Activated CD4-positive, alpha-beta T cell treated with anti-CD3 and anti-CD28 coated beads, Interleukin-2, amount 50 U/mL, for 24 hours (primary cell): ENCODE measurements around the gene CSRNP3.

Experiments
- DNase-seq, 2 donors: peaks; one replicate each; pipeline ENCODE4 v3.0.0-alpha.2; 2020; ENCODE audit warnings: low read depth in 1 of 2, low spot score in 1 of 2

The CSRNP3 gene, protein sequence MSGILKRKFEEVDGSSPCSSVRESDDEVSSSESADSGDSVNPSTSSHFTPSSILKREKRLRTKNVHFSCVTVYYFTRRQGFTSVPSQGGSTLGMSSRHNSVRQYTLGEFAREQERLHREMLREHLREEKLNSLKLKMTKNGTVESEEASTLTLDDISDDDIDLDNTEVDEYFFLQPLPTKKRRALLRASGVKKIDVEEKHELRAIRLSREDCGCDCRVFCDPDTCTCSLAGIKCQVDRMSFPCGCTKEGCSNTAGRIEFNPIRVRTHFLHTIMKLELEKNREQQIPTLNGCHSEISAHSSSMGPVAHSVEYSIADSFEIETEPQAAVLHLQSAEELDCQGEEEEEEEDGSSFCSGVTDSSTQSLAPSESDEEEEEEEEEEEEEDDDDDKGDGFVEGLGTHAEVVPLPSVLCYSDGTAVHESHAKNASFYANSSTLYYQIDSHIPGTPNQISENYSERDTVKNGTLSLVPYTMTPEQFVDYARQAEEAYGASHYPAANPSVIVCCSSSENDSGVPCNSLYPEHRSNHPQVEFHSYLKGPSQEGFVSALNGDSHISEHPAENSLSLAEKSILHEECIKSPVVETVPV

DNA sequence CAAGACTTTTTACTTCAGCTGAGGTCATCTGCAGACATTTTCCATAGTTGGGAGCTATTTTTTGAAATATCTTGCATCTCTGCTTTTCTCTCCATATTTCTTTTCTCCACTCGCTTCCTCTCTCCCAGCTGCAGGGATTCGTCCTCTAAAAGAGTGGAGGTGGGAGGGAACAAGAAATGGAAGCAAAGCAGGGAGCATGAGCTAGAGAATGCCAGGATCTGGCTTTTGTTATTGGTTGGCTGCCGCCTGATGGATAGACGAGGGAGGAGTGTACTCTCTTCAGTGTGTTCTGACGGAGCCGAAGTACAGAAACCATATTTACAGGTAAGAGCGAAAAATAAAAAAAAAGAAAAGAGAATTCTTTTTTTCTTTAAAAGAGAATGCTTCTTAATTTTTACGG lies at the start of gene CSRNP3:
TSS of gene CSRNP3 (plus strand) at position 282 of the 400 bp plus-strand sequence. CDS start 125,368 bp downstream, outside the sequence.
- DNase-seq: no peak

- no peak for DNase-seq
These were observed 49.3 kb upstream of the CSRNP3 start for GRCh38 chr2:165420231-165420630.

GRCh38 chr2:165423081-165423480 lies 46.4 kb upstream of the CSRNP3 start:
- DNase-seq: no peak

DNA sequence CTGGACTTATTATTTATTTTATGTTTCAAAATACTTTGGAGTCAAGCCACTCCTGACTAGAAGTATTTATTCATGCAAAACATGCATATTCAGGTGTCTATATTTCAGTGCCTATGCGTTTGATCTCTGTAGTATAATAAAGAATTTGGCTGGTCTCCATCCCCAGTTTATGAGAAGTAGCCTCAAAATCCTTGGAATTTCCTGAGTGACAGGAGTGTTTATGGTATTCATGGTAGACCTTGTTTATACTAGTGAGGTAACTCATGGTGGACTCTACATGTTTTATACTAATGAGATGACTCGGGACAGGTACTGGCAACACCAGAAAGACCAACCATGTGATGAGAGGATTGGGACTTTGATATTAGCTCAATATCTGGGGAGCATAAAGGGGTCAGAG lies 43.9 kb upstream of the CSRNP3 start:
- DNase-seq: no peak

DNA sequence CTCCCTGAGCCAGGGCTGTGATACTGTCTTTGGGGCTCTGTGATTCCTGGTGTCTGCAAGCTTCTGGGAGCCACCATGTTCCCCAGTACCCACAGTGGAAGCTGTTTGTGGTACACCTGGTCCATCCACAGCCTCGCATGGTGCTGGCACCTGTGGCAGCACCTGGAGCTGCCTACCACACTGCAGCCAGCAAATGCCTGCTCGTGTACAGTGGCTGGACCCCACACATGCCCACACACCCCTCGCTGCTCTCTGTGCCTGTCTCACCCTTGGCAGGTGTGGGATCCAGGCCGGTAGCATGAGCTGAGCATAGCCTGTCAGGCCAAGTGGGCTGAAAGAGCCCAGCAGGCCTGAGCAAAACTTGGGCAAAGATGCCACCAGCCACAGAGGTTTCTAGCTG lies 41.8 kb upstream of the CSRNP3 start:
- no peak for DNase-seq

DNA sequence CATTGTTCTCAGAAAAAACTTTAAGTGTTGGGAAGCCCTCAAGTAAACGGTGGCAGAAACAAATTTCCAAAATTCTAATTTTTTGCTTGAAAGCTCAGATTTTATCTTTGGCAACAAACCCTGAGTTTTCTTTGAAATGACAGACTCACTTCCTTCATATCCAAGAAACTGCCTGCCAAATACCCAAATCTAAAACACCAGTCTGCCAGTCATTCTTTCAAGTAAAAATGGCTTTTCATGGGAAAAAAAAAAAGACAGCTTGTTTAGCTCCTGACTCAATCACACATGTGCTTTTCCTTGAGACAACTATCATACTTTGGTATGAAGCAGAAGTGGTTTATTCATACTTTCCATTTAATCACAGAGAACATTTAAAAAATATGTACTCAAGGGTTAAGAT lies 40.6 kb upstream of the CSRNP3 start:
- DNase-seq: no peak

- DNase-seq: no peak
These were observed 38.5 kb upstream of the CSRNP3 start for GRCh38 chr2:165431014-165431413.

DNA sequence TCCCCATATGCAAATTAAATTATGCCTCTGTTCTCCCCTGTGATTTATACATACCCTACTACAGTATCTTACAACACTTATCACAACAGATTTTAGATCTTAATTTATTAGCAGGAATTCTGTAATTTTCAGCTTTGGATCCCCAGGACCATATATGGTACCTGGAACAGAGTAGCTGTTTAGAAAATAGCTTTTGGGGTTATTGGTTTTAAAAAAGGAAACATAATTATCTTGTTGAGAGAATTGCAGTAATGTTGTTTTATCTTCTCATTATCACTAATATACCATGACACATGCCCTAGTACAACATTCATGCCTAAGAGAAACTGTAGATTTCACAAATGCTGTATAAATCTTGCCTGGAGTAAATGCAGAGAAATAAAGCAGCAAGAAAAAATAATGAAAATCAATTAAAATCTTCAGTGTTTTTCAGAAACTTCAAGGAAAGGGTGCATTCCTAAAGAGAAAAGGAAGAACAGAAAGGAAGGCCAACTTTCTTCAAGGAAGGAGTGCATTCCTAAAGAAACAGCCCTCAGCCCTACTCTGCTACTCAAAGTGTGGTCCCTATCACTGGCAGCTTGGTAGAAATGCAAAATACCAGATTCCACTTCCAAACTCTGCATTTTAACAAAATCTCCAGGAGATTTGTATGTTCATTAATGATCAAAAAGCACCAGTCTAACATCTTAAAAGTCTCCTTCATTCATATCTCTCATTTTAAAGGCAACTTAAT lies 37.1 kb upstream of the CSRNP3 start:
- DNase-seq: no peak

DNA sequence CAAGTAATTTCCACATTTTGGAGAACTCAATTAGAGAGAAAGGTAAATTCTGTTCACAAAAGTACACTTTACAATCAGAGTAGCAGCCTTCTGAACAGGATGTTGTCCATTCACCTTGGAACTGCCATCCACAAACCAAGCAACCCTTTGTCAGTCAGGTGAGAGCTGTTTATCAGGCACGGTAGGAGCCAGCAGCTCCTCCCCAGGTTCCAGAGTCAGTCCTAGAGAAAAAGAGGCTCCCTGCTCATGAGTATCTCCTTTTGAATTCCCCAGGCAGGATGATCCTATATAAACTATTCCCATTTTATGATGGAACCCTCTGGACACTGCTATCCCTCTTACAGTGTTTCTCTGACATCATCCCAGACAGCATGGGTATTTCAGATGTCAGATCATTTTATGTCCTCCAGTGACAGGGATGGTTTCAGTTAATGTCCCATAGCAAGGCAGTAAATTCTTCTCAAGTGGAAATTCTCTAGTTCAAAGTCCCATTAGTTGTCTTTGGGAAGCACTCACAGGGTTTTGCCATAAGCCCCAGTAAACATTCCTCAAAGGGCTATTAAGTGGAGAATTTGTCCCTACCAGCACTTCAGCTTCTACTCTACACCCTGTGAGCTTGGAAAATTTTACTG lies 34.5 kb upstream of the CSRNP3 start:
- DNase-seq: no peak

DNA sequence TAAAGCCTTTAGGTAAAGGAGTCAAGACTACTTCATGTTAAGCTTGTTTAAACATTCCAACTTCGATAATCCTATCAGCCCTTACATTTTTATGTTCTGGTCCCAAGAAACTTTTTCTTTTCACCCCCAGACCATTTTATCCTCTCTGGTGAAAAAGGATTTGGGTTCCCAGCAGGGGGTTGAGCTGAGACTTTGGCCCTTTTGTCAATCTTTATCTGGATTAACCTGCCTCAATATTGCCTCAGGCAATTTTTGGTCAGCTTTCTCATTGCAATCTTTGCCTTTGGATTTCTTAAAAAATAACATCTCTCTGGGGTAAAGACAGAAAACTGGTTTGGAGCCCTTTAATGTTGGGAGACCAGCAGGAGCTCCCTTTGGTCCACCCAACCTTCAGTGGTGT lies 33.9 kb upstream of the CSRNP3 start:
- DNase-seq: no peak

DNA sequence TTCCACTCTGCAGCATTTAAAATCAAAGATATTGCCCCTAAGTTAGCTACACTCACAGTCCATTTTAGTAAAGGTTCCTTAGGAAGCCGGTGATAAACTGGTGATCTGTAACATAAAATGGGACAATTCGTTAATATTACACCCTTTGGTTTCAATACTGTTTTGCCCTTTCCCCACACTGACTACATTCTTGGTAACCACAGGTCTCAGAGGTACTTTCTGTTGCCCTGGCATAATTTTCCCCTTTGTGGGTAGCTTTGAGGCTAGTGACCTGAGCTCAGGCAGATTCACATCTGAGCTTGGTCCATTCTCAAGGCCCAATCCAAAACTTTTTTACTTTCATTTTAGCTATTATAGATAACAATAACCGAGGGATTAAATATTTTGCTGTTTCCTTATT lies 32.9 kb upstream of the CSRNP3 start:
- no peak for DNase-seq

- no peak for DNase-seq
These were observed 29.1 kb upstream of the CSRNP3 start for GRCh38 chr2:165440367-165440766.

DNA sequence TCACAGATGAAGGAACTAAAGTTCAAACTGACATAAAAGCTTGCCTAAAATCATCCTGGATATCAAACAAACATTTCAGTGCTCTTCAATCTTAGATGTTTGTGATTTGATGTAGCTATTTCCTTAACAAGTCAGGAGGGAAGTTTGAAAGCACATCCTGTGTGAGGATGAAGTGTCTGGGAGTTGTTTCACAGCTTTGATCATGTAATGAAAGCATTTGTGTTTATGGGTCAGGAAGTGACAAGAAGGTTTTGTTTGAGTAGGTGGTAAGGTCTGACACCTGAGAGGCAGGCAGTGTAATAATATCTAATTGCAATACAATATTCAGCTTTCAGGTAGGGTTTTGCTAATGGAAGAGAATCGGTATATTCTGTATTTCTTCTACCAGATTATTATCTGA lies 26.0 kb upstream of the CSRNP3 start:
- DNase-seq: no peak

- DNase-seq: no peak
These were observed 21.1 kb upstream of the CSRNP3 start for GRCh38 chr2:165448406-165448805.

DNA sequence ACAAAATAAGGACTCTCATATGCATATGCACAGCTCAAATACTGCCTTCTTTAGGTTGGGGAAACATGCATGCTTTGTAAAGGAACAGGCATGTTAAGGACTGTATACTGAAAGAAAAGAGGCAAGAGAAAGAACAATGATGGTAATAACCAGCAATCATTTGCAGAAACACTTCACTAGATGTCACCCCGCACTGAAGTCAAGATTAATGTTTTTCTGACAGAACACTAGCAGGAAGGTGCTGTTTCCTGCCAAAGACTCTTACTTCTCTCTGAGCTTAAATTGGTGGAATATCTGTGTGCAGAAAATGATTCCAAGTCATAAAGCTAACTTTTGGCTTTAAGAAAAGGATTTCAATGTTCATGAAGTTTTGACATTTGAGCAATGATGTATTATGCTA lies 19.3 kb upstream of the CSRNP3 start:
- DNase-seq: no peak

DNA sequence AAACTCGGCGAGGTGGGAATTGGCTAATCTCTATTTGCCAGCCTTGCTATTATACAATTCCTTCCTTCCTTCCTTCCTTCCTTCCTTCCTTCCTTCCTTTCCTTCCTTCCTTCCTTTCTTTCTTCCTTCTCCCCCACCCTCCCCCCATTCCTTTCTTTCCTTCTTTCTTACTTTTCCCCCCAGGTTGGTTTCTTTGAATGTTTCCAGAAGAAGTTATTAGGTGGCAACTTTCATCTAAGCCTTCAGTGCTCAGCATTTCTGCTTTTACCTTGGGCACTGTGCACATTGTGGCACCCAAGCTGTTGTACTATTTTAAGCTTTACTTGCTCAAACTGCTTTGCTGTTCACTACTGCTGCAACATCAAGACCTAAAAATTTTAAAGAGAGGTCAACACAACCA lies 17.2 kb upstream of the CSRNP3 start:
- DNase-seq: no peak

DNA sequence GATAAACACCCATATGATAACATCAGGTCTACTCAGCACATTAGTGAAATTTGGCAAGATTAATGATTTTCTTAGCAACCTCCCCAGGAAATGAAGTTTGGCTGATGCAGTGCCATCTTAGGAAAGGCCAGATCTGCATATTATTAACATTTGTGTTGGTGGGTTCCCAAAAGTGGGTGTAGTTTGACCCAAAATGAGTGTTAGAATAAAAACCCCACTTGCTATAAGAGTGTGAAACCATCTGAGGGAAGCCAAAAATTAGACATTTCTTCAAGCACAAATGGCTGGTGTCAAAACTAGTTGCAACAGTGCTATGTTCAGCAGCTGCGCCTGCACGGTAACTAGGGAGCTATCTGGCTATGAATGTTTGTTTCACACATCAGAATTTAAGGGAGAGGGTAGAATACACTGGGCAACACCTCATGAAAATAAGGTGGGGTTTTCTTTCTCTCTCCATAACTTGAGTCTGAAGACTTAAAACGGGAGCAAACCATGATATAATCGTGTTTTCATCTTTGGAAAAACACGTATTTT lies 15.9 kb upstream of the CSRNP3 start:
- DNase-seq: no peak

GRCh38 chr2:165454905-165455304 lies 14.6 kb upstream of the CSRNP3 start:
- DNase-seq: no peak

GRCh38 chr2:165456027-165456426 lies 13.5 kb upstream of the CSRNP3 start:
- DNase-seq: no peak

GRCh38 chr2:165462443-165462842 lies 7.1 kb upstream of the CSRNP3 start:
- DNase-seq: no peak

DNA sequence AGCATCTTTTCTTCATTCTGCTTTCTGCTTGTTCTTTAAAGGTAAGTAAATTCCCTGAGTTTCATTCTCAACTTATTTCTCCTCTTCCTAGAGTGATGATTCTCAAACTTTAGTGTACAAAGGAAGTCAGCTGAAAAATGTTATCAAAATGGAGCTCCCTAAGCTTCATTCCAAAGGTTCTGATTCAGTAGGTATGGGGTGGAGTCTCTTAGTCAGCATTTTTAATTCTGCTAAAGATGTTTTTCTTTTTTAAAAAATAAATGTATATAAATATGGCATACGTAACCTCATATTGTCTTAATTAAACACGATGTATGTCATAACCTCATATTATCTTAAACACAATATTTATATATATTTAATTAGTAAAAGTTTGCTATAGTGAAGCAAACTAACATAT lies 3.1 kb upstream of the CSRNP3 start:
- no peak for DNase-seq

GRCh38 chr2:165467921-165468320 lies 1.6 kb upstream of the CSRNP3 start:
- DNase-seq: no peak
